Hematopoietic multipotent progenitor cell treated with erythropoietin and hydrocortisone succinate and interleukin-3 and kit ligand, for 17 days (in vitro differentiated cells): ENCODE results near the gene NOXO1.
"Not testable (repeated sequence)": the region's sequence is repeated elsewhere in the genome, so short reads cannot be mapped to it uniquely, and the experiment has no call there.

Experiments used
- DNase-seq: peaks from one replicate; pipeline ENCODE4 v3.0.0-alpha.2; 2015; ENCODE audit warnings: low spot score

Gene NOXO1

DNA sequence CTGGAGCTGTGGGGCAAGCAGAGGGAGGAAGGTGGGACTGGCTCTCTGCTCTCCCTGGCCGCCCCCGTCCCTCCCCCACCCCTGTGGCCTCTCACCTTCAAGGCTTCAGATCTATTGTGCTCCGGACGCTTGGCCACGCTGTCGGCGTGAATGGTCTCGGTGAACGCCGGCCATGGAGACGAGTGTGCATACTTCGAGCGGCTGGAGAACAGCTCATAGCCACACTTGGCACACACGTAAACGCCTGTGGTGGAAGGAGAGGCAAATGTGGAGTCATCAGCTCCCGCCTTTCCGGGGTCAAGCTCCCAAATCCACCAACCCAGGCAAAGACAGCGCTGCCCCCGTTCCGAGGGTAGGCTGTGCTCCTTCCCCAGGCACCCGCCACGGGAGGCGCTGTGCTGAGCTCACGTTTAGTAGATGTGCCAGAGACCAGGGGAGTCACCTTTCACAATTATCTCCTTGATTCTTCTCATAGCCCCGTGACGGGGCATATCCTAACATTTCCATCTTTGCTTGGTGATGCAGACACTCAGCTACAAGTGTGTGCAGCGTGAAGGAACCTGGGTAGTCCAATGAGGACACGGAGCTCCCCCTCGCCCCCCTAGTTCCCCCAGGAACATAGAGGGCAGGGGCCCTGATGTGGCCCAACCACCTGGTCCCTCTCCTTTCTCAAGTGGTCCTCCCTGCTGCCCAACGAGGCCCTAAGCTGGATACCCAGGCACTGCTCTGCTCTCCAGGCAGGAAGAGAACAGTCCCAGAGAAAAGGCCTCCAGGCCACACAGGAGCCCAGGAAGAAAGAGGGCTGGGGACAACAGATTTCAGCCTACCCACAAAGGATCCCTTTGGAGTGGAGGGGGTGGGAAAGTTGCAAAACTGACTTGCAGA is 39.9 kb downstream of the NOXO1 start:
- no peak for DNase-seq

DNA sequence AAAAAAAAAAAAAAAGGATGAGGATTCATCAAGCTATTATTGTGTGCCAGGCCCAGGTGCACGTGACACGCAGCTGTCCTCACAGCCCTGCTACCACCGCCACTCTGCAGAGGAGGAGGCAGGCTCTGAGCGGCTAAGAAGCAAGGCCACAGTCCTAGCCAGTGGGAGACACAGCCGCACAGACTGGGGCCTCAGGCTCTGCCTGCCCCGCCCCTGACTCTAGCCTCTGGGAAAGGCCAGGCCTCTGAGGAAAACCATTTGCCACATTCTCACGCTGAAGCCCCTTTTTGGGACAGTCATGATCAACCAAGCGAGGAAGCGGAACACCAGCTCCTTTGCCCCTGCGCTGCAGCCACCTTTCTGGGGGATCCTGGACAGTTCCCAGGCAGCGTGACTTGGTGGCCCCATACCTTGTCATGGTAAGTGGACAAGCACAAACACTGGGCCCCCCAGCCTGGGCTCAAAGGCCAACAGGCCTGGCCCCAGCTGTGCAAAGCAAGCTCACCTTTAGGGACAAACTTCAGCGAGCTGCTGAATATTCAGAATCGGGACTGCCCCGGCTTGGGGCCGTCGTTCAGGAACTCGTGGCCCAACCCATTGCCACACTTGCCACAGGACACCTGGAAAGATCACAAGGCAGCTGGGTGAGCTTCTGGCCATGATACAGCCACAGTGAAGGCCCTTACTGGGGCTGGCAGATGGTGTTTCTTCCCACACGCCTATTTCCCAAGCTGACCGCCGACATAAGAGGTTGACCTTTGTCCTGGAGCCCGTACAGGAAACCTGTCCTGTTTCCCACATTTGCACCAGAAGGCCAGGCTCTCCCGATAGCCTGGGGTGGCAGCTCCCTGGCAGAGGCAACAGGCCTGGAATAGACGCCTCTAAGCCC is 40.8 kb downstream of the NOXO1 start:
- no peak for DNase-seq

DNA sequence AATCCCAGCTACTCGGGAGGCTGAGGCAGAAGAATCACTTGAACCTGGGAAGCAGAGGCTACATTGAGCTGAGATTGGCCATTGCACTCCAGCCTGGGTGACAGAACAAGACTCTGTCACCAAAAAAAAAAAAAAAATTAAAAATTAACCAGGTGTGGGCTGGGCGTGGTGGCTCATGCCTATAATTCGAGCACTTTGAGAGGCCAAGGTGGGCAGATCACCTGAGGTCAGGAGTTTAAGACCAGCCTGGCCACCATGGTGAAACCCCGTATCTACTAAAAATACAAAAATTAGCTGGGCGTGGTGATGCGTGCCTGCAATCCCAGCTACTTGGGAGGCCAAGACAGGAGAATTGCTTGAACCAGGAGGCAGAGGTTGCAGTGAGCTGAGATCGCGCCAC is 41.4 kb downstream of the NOXO1 start:
- not testable (repeated sequence) for DNase-seq

DNA sequence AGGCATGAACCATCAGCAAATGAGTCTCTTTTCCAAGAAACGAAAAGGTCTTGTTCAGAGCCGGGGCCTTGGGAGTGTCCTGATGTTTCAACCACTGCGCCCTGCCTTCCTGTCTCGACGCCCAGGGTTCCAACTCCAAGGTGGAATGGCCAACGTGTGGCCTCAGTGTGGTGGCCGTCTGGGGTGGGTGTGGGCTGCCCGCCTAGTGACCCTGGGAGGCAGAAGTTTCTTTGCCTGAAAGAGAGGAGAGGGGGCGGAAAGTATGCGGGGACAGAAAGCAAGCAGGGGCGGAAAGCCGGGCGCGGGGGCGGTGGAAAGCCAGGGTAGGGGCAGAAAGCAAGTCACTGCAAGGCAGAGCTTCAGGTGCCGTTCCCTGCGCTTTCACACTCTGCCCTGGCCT is 42.4 kb downstream of the NOXO1 start:
- no peak for DNase-seq

DNA sequence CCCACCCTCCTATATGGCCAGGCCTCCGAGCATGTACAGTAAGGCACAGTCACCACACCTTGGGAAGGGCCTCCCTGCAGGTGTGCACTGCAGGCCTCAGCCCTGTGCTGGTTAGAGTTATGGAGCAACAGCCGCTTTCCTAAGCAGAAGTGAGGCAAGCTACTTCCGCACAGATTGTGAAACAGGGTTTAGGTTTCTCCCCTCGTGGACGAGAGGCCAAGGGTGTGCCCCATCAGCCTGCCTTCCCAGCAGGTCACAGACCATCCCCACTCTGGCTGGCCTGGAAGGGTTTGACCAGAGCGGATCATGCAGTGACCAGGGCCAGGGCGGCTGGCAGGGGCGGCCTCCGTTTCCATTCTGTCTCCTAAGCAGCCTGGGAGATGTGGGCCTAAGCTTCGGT is 43.0 kb downstream of the NOXO1 start:
- no peak for DNase-seq

DNA sequence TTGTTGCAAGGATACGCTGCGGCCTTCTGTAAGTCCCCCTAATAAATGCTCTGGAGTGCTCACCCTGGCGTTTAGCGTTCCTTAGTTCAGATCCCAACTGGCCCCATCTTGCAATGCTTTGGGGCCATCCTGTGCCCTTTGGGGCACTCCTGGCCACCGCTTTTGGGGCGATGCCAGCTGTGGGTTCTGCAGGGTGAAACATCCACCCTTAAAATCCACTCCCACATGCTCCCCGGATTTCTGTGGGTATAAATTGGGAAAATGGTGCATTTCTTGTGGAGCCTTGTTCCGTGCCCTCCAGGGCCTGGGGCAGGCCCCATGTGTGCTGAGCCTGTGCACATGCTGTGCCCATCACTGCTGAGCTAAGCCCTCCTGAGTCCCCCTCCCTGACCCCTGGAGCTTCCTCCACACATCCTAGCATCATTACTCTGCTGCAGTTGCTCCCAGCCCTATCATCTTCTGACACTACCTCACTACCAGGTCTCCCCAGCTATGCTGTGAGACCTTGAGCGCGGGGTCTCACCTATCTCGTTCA is 44.3 kb downstream of the NOXO1 start:
- DNase-seq = no peak

DNA sequence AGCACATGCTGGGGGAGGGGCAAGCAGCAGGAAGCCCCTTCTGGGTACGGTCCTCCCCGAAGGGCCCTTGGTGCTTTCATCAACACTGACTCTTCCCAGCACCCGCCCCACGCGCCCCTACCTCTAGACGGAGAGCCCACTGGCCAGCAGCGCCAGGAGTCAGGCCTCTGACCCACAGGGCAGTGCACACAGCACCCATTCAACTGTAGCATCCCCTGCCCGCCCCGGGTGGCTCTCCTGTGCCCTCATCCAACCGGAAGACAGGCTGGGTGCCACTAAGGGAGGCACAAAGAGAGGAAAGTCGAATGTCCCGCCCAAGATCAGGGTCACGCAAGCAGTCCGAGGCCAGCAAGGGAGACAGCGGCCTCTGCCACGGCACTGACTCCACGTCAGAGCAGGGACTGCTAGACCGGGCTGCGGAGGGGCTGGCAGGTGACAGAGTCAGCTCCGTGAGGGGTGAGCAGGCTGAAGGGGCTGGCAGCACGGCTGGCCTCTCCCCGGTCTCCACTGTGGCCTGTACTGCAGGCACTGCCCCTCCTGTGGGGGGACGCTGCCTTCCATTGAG is 48.1 kb downstream of the NOXO1 start:
- no peak for DNase-seq

DNA sequence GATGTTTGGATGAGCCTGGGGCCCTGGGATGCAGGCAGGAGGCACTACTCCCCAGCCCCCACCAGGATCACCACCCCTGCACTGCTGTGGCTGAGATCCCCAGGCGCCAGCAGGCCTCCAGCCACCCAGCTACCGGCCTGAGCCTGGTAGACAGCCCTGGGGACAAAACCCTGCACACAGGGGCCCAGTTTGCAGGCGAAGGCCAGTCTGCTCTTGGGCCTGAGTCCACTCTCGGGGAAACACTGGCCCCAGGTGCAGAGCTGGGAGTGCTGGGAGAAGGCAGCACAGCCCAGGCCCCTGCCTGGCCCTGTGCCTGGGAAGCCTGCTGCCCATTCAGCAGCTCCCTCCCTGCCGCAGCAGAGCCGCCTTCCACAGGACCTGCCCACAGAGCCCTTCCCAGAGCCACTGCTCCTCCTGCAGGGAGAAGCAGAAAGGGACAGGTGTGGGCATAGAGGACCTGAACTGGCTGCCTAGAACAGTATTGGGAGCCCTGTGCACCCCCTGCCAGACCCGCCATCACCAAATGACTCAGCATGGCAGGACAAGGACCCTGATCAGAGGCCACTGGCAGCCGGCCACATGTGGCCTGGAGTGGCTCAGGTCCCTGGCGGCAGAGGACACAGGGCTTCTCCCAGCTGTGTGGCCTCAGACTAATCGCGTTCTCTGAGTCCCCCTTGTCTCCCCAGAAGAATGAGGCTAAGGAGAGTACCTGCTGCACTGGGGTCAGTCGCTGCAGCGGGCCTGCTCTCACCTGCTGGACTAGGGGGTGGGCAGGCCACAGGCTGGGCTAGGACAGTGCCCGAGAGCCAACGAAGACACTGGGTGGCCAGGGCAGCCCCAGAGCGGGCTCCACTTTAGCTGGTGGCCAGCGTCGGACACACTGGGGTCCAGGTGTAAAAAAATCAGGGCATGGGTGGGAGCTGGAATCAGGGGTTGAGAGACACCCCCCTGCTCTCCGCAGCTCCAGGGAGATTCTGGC is 48.9 kb downstream of the NOXO1 start:
- no peak for DNase-seq

DNA sequence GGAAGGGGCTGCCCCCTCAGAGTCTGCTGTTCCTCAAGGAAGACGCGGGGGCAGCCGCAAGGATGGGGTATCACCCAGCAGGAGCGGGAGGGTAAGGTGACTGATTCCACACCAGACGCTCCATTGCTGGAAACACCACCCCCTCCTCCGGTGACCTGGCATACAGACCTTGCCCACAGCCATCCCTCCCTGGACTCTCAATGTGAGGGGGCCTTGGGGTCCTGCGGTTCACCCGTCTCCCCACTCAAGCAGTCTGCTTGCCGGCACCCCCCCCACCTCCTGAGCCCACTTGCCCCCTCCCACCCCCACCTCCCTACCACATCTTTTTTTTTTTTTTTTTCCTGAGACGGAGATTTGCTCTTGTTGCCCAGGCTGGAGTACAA is 50.9 kb downstream of the NOXO1 start:
- no peak for DNase-seq

DNA sequence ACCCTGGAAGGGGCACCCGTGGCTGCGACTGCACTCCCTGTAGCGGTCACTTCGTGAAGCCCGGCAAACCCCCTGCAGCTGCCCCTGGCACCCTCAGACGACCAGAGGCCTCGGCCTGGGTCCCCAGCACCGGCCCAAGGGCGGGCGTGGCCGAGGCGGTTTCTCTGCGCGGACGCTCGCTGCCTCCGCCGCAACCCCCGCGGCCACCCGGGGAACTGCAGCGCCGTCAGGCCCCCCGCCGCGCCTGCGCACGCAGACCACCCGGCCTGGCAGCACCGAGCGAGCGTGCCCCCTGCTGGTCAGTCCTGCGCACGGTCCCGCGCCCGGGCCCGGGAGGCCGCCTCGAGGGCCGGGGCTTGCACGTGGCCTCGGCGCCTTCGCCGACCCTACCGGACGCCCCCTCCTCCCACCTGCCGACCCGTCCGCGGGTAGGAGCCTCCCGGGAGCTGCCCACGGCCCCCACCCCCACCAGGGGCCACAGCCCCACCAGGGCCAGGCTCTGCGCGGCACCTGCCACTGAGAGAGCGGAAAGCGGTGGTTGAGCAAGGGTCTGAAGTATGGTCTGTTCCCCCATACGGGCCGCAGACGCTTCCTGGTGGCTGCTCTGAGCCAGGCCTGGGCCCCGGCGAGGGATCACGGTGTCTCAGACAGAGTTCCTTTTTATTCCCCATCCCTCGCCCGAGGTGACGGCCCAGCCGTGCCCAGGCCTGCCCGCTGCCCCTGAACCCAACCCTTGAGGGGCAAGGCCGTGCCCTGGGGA is 51.5 kb downstream of the NOXO1 start:
- peak; percentile 86 for DNase-seq

DNA sequence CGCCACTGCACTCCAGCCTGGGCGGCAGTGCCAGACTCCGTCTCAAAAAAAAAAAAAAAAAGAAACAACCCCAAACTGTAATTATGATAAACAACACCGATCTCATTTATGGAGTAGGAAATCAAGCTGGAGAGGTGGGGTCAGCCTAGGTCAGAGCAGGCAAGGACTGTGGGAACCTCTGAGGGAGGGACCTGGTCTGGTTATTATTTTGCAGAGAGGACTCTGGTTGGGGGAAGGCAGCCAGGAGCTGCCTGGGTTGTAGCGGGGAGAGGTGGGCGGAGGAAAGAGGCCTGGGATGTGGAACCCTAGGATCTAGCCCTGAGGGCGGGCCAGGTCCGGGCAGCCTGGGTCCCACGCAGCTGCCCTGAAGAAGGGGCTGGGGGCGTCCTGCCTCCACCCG is 52.2 kb downstream of the NOXO1 start:
- no peak for DNase-seq
